ENCODE results near the gene ZNF8. TPM values are rescaled to one million over a fixed set of nuclear protein-coding genes. Genes with fewer than 3 reads are reported as not detected.

Gene ZNF8
- total and polyA plus RNA-seq, 7 donors = 0.35 to 2.5 (median 1.5) TPM

GRCh38 chr19:58304255-58304654 is 25.5 kb downstream of the ZNF8 start:
- WGBS, 3 donors = 82 to 83% (median 83%) methylated on average over 7 of the region's 7 CpGs
- DNase-seq (no peak), ATAC-seq (no peak)
- no peak for TF ChIP-seq CTCF (IDR thresholded peaks at IDR 0.05)
- Histone ChIP-seq H3K4me3 (peak overlapping the region; percentile 89), H3K9me3 (peaks cover 18% of the 10 kb centered on the region), H3K27ac (peak overlapping the region; percentile 93), H3K4me1 (peaks cover 9% of the 10 kb centered on the region), H3K27me3 (ENCODE audit: insufficient read depth in 3 of 3, low read length in 2 of 3) (peaks cover 0 to 1% (median 0%) of the 10 kb centered on the region in 3 donors), H3K36me3 (ENCODE audit: insufficient read depth in 1 of 2, low read depth in 1 of 2) (peaks cover 2 to 40% of the 10 kb centered on the region in 2 donors)
- intact Hi-C loops (cut with DNase I) = no loop called here

- intact Hi-C loops (cut with DNase I) = loop anchor here in 1 of 2 donors (5.0 kb wide), 1 partner anchor 58 kb away; the partner anchor contains the start of gene ZNF497
- H3K9me3 ChIP-seq = peaks cover 16% of the 10 kb centered on the region
- H3K36me3 ChIP-seq (ENCODE audit: insufficient read depth in 1 of 2, low read depth in 1 of 2) = peaks cover 2 to 45% of the 10 kb centered on the region in 2 donors
- peaks cover 9% of the 10 kb centered on the region for H3K4me1 ChIP-seq
- peak overlapping the region; percentile 89 for H3K4me3 ChIP-seq
- no peak for TF ChIP-seq CTCF (IDR thresholded peaks at IDR 0.05)
- WGBS, 3 donors = 13 to 27% (median 15%) methylated on average over 7 of the region's 7 CpGs
- H3K27me3 ChIP-seq (ENCODE audit: insufficient read depth in 3 of 3, low read length in 2 of 3) = peaks cover 0 to 1% (median 0%) of the 10 kb centered on the region in 3 donors
- peak overlapping the region; percentile 93 for H3K27ac ChIP-seq
- DNase-seq = no peak
- ATAC-seq = peak; percentile 10 to 55 (median 26)
Measured at GRCh38 chr19:58304748-58305064, 26.0 kb downstream of the ZNF8 start.

GRCh38 chr19:58305065-58305931 is 26.5 kb downstream of the ZNF8 start, which contains the start of gene ERVK3-1:
Gene ERVK3-1 (plus strand): TSS chr19:58305377. CDS start chr19:58312169, 6,792 bp downstream.
- ATAC-seq = peak; percentile 100
- Histone ChIP-seq H3K9me3 (peaks cover 13% of the 10 kb centered on the region), H3K27me3 (ENCODE audit: insufficient read depth in 3 of 3, low read length in 2 of 3) (no peaks in the 10 kb centered on the region), H3K4me3 (peak within 1 kb of the TSS; percentile 89), H3K27ac (peak within 1 kb of the TSS; percentile 93), H3K36me3 (ENCODE audit: insufficient read depth in 1 of 2, low read depth in 1 of 2) (peaks cover 2 to 46% of the 10 kb centered on the region in 2 donors), H3K4me1 (peaks cover 9% of the 10 kb centered on the region)
- intact Hi-C loops (cut with DNase I) = loop anchor here in 1 of 2 donors (5.0 kb wide), 1 partner anchor 57 kb away; the partner anchor contains the start of gene ZNF497
- WGBS, 3 donors = 1% methylated on average over 55 of the region's 55 CpGs
- peak; percentile 96 to 98 for DNase-seq
- TF ChIP-seq CTCF (IDR thresholded peaks at IDR 0.05) = peak; percentile 19

- Histone ChIP-seq H3K27me3 (ENCODE audit: insufficient read depth in 3 of 3, low read length in 2 of 3) (no peaks in the 10 kb centered on the region), H3K9me3 (peaks cover 13% of the 10 kb centered on the region), H3K4me1 (peaks cover 9% of the 10 kb centered on the region), H3K36me3 (ENCODE audit: insufficient read depth in 1 of 2, low read depth in 1 of 2) (peaks cover 2 to 40% of the 10 kb centered on the region in 2 donors), H3K27ac (peak overlapping the region; percentile 93), H3K4me3 (peak overlapping the region; percentile 89)
- 47 to 64% (median 59%) methylated on average over 12 of the region's 12 CpGs for WGBS, 3 donors
- DNase-seq (no peak), ATAC-seq (no peak)
- no peak for TF ChIP-seq CTCF (IDR thresholded peaks at IDR 0.05)
- intact Hi-C loops (cut with DNase I) = loop anchor here in 1 of 2 donors (5.0 kb wide), 1 partner anchor 56 kb away; the partner anchor contains the start of gene ZNF497
Measured at GRCh38 chr19:58305932-58306323, 27.2 kb downstream of the ZNF8 start.
